Vagina (tissue), 2 donors: ENCODE data around the gene GK2. TPM values are rescaled to one million over a fixed set of nuclear protein-coding genes. Genes with fewer than 3 reads are reported as not detected.

Experiments used
- DNase-seq, 2 donors: peaks; one replicate each; pipeline ENCODE4 v3.0.0-alpha.2; 2017; ENCODE audit errors: extremely low spot score in 2 of 2
- H3K27ac ChIP-seq: fragments of 200-600 bp; sonication (generic); one replicate; pipeline ENCODE4 v1.5.1; 2019
- H3K27me3 ChIP-seq: fragments of 200-600 bp; sonication (generic); one replicate; pipeline ENCODE4 v1.5.1; 2019
- H3K36me3 ChIP-seq, 2 donors: fragments of 200-600 bp; sonication (generic); one replicate each; pipeline ENCODE4 v1.5.1; 2017 to 2019
- H3K4me1 ChIP-seq: fragments of 200-600 bp; sonication (generic); one replicate; pipeline ENCODE4 v1.5.1; 2019
- H3K4me3 ChIP-seq, 2 donors: fragments of 200-600 bp; sonication (generic); 1 replicate in 1 of 2; 2 replicates in 1 of 2; pipeline ENCODE4 v1.5.1; 2016 to 2019
- H3K9me3 ChIP-seq: fragments of 200-600 bp; sonication (generic); one replicate; pipeline ENCODE4 v1.5.1; 2019
- CTCF ChIP-seq, 3 experiments: fragments of 450-650 bp in 2 of 3; fragments of 200-600 bp in 1 of 3; sonication (generic) in 1 of 3; IDR thresholded peaks; one replicate each; pipeline ENCODE4 v1.5.1; 2017 to 2019; ENCODE audit warnings: antibody characterized with exemption in 3 of 3, mild to moderate bottlenecking in 2 of 3, moderate library complexity in 2 of 3
- POLR2A ChIP-seq, 2 donors: fragments of 450-650 bp; IDR thresholded peaks; one replicate each; pipeline ENCODE4 v1.6.1; 2017; ENCODE audit warnings: antibody characterized with exemption in 2 of 2, mild to moderate bottlenecking in 2 of 2, moderate library complexity in 2 of 2
- POLR2AphosphoS5 ChIP-seq, 2 donors: sonication (generic); formaldehyde crosslinking; IDR thresholded peaks; one replicate each; pipeline ENCODE4 v1.9.0; 2017; ENCODE audit warnings: antibody characterized with exemption in 2 of 2, mild to moderate bottlenecking in 2 of 2, low read depth in 1 of 2; ENCODE audit not compliant: insufficient read depth in 1 of 2
- intact Hi-C: fragments of 100-400 bp; cut with DNase I; formaldehyde crosslinking; loops from one replicate; pipeline ENCODE4 v1.15.1; 2023
- total RNA-seq: library from RNA; depleted of rRNA; stranded (reverse); fragments of >200 nt; gene quantifications from one replicate; pipeline ENCODE4 v1.2.3, GENCODE V29; 2016

GK2 gene
- total RNA-seq, 1 donor from 2014 or later, result not detected

- no peaks in the 10 kb centered on the region for H3K4me1 ChIP-seq
- H3K4me3 ChIP-seq, result no peak overlapping the region
- no peaks in the 10 kb centered on the region for H3K27me3 ChIP-seq
- DNase-seq, result no peak
- no peaks in the 10 kb centered on the region for H3K36me3 ChIP-seq
- no peaks in the 10 kb centered on the region for H3K9me3 ChIP-seq
- TF ChIP-seq CTCF (IDR thresholded peaks at IDR 0.05) (no peak), POLR2A (IDR thresholded peaks at IDR 0.05) (no peak), POLR2AphosphoS5 (IDR thresholded peaks at IDR 0.05; ENCODE audit: insufficient read depth in 1 of 2, low read depth in 1 of 2) (no peak)
- intact Hi-C loops, result no loop called here
- H3K27ac ChIP-seq, result no peak overlapping the region
Observed at GRCh38 chr4:79370026-79370425, 38.0 kb downstream of the GK2 start.

- Histone ChIP-seq H3K27me3 (no peaks in the 10 kb centered on the region), H3K4me1 (no peaks in the 10 kb centered on the region), H3K27ac (no peak overlapping the region), H3K9me3 (no peaks in the 10 kb centered on the region), H3K36me3 (no peaks in the 10 kb centered on the region), H3K4me3 (no peak overlapping the region)
- intact Hi-C loops, result no loop called here
- TF ChIP-seq CTCF (IDR thresholded peaks at IDR 0.05) (no peak), POLR2A (IDR thresholded peaks at IDR 0.05) (no peak), POLR2AphosphoS5 (IDR thresholded peaks at IDR 0.05; ENCODE audit: insufficient read depth in 1 of 2, low read depth in 1 of 2) (no peak)
- no peak for DNase-seq
Observed at GRCh38 chr4:79367096-79367495, 40.9 kb downstream of the GK2 start.

- intact Hi-C loops, result no loop called here
- DNase-seq, result no peak
- Histone ChIP-seq H3K9me3 (no peaks in the 10 kb centered on the region), H3K27ac (no peak overlapping the region), H3K4me1 (no peaks in the 10 kb centered on the region), H3K36me3 (no peaks in the 10 kb centered on the region), H3K27me3 (no peaks in the 10 kb centered on the region), H3K4me3 (no peak overlapping the region)
- no peak for TF ChIP-seq CTCF (IDR thresholded peaks at IDR 0.05)
- no peak for TF ChIP-seq POLR2AphosphoS5 (IDR thresholded peaks at IDR 0.05; ENCODE audit: insufficient read depth in 1 of 2, low read depth in 1 of 2)
- no peak for TF ChIP-seq POLR2A (IDR thresholded peaks at IDR 0.05)
Observed at GRCh38 chr4:79366422-79366821, 41.6 kb downstream of the GK2 start.

GRCh38 chr4:79364061-79364460 is 44.0 kb downstream of the GK2 start:
- Histone ChIP-seq H3K36me3 (no peaks in the 10 kb centered on the region), H3K27ac (no peak overlapping the region), H3K4me1 (no peaks in the 10 kb centered on the region), H3K4me3 (no peak overlapping the region), H3K27me3 (no peaks in the 10 kb centered on the region), H3K9me3 (no peaks in the 10 kb centered on the region)
- TF ChIP-seq POLR2AphosphoS5 (IDR thresholded peaks at IDR 0.05; ENCODE audit: insufficient read depth in 1 of 2, low read depth in 1 of 2) (no peak), CTCF (IDR thresholded peaks at IDR 0.05) (no peak), POLR2A (IDR thresholded peaks at IDR 0.05) (no peak)
- DNase-seq, result no peak
- intact Hi-C loops, result no loop called here

- Histone ChIP-seq H3K9me3 (no peaks in the 10 kb centered on the region), H3K27ac (no peak overlapping the region), H3K36me3 (no peaks in the 10 kb centered on the region), H3K4me3 (no peak overlapping the region), H3K4me1 (no peaks in the 10 kb centered on the region), H3K27me3 (no peaks in the 10 kb centered on the region)
- intact Hi-C loops, result no loop called here
- no peak for DNase-seq
- TF ChIP-seq POLR2A (IDR thresholded peaks at IDR 0.05), result no peak
- no peak for TF ChIP-seq CTCF (IDR thresholded peaks at IDR 0.05)
Observed at GRCh38 chr4:79362626-79363025, 45.4 kb downstream of the GK2 start.
